ENCODE measurements around the gene KRTAP5-7.
"Not testable (repeated sequence)": the region's sequence is repeated elsewhere in the genome, so short reads cannot be mapped to it uniquely, and the experiment has no call there.

GRCh38 chr11:71566626-71567599, 39.8 kb downstream of the KRTAP5-7 start:
- TF ChIP-seq CSRNP3 (CRISPR knock-in tag; IDR thresholded peaks at IDR 0.05); TOX (CRISPR knock-in tag; IDR thresholded peaks at IDR 0.05; ENCODE audit: borderline replicate concordance); POU6F1 (CRISPR knock-in tag; IDR thresholded peaks at IDR 0.05; ENCODE audit: borderline replicate concordance, low read depth); ARNTL (CRISPR knock-in tag; IDR thresholded peaks at IDR 0.05; ENCODE audit: borderline replicate concordance, low read depth); TCF4 (CRISPR knock-in tag; IDR thresholded peaks at IDR 0.05; ENCODE audit: borderline replicate concordance); PPARA (CRISPR knock-in tag; IDR thresholded peaks at IDR 0.05; ENCODE audit: borderline replicate concordance); ZFP30 (CRISPR knock-in tag; IDR thresholded peaks at IDR 0.05); PATZ1 (CRISPR knock-in tag; IDR thresholded peaks at IDR 0.05; ENCODE audit: borderline replicate concordance); RARB (CRISPR knock-in tag; IDR thresholded peaks at IDR 0.05); ZNF8 (CRISPR knock-in tag; IDR thresholded peaks at IDR 0.05); GLIS3 (CRISPR knock-in tag; IDR thresholded peaks at IDR 0.05); OSR1 (CRISPR knock-in tag; IDR thresholded peaks at IDR 0.05); CSDC2 (CRISPR knock-in tag; IDR thresholded peaks at IDR 0.05): not testable (repeated sequence)
